ENCODE measurements around the gene FRMD3.

DNA sequence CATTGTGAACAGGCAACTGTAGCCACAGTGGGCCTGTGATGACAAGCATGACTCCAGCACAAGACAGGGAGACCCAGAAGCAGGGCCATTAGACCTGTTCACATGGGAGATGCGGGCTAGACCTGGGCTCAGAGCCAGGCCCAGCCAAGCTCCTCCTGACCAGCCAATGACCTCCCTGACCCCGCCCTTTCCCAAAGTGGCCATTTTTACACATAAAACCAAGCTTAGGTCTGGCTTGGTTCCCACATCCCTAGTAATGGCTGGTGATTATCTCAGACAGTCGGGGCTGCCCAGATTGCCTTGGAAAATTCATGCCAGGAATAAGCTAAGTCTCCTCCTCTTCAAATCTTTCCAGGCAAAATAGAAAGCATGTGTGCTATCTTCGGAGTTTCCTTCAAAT lies 94.1 kb downstream of the FRMD3 start:
- TF ChIP-seq RAD21 (conservative IDR thresholded peaks at IDR 0.05) (no peak), EZH2 (IDR thresholded peaks at IDR 0.05; ENCODE audit: borderline replicate concordance, insufficient read depth, low read length, poor library complexity, severe bottlenecking) (no peak), POLR2AphosphoS5 (IDR thresholded peaks at IDR 0.05) (no peak), CTCF (IDR thresholded peaks at IDR 0.05; ENCODE audit: poor library complexity, severe bottlenecking) (no peak), TAF1 (IDR thresholded peaks at IDR 0.05; ENCODE audit: low read depth) (no peak), MXI1 (conservative IDR thresholded peaks at IDR 0.05; ENCODE audit: poor library complexity, severe bottlenecking) (no peak), REST (IDR thresholded peaks at IDR 0.05; ENCODE audit: borderline replicate concordance) (no peak)

Measured in neural cell (in vitro differentiated cells).